ENCODE results near the gene LARP4B. TPM values are rescaled to one million over a fixed set of nuclear protein-coding genes. Genes with fewer than 3 reads are reported as not detected.

Gene LARP4B
- polyA plus RNA-seq, 1 donor from 2014 or later, result 14.2 TPM

- Histone ChIP-seq H3K4me3 (ENCODE audit: low read length) (no peak overlapping the region), H3K27me3 (ENCODE audit: insufficient read depth, low read depth, low read length) (no peaks in the 10 kb centered on the region), H3K36me3 (ENCODE audit: insufficient read depth, low read length) (no peaks in the 10 kb centered on the region), H3K9me2 (ENCODE audit: insufficient read depth, low read length) (no peaks in the 10 kb centered on the region), H3K9ac (ENCODE audit: low read length) (no peak overlapping the region), H2AFZ (ENCODE audit: low read depth, low read length) (no peak overlapping the region), H3K9me3 (ENCODE audit: low read length) (no peaks in the 10 kb centered on the region), H3K4me2 (ENCODE audit: low read length) (no peak overlapping the region), H4K20me1 (ENCODE audit: insufficient read depth) (no peaks in the 10 kb centered on the region), H3K79me2 (replicated peaks; ENCODE audit: insufficient read depth, low read length) (peaks cover 18% of the 10 kb centered on the region), H3K27ac (ENCODE audit: low read length) (no peak overlapping the region), H3F3A (ENCODE audit: insufficient read depth, low read length, poor library complexity, severe bottlenecking) (no peaks in the 10 kb centered on the region)
- TF ChIP-seq EZH2 (IDR thresholded peaks at IDR 0.05; ENCODE audit: borderline replicate concordance, insufficient read depth, low read length, poor library complexity, severe bottlenecking) (no peak), EP300 (conservative IDR thresholded peaks at IDR 0.05; ENCODE audit: poor library complexity, severe bottlenecking) (no peak), SMC3 (conservative IDR thresholded peaks at IDR 0.05; ENCODE audit: poor library complexity) (no peak), TAF1 (IDR thresholded peaks at IDR 0.05; ENCODE audit: low read depth) (no peak), RAD21 (conservative IDR thresholded peaks at IDR 0.05) (no peak), REST (IDR thresholded peaks at IDR 0.05; ENCODE audit: borderline replicate concordance) (no peak), CTCF (IDR thresholded peaks at IDR 0.05; ENCODE audit: poor library complexity, severe bottlenecking) (no peak), POLR2AphosphoS5 (IDR thresholded peaks at IDR 0.05) (no peak)
Measured at GRCh38 chr10:904403-904802, 27.1 kb downstream of the LARP4B start.

- no peaks in the 10 kb centered on the region for H4K20me1 ChIP-seq (ENCODE audit: insufficient read depth)
- H3K9ac ChIP-seq (ENCODE audit: low read length), result no peak overlapping the region
- no peaks in the 10 kb centered on the region for H3K9me2 ChIP-seq (ENCODE audit: insufficient read depth, low read length)
- H2AFZ ChIP-seq (ENCODE audit: low read depth, low read length), result no peak overlapping the region
- no peaks in the 10 kb centered on the region for H3K27me3 ChIP-seq (ENCODE audit: insufficient read depth, low read depth, low read length)
- no peak overlapping the region for H3K27ac ChIP-seq (ENCODE audit: low read length)
- H3K79me2 ChIP-seq (replicated peaks; ENCODE audit: insufficient read depth, low read length), result peaks cover 34% of the 10 kb centered on the region
- no peak overlapping the region for H3K4me3 ChIP-seq (ENCODE audit: low read length)
- H3K4me2 ChIP-seq (ENCODE audit: low read length), result no peak overlapping the region
- no peaks in the 10 kb centered on the region for H3F3A ChIP-seq (ENCODE audit: insufficient read depth, low read length, poor library complexity, severe bottlenecking)
- no peaks in the 10 kb centered on the region for H3K36me3 ChIP-seq (ENCODE audit: insufficient read depth, low read length)
- no peaks in the 10 kb centered on the region for H3K9me3 ChIP-seq (ENCODE audit: low read length)
- TF ChIP-seq TAF1 (IDR thresholded peaks at IDR 0.05; ENCODE audit: low read depth), result no peak
- no peak for TF ChIP-seq POLR2AphosphoS5 (IDR thresholded peaks at IDR 0.05)
- no peak for TF ChIP-seq REST (IDR thresholded peaks at IDR 0.05; ENCODE audit: borderline replicate concordance)
- TF ChIP-seq CTCF (IDR thresholded peaks at IDR 0.05; ENCODE audit: poor library complexity, severe bottlenecking), result no peak
- TF ChIP-seq SMC3 (conservative IDR thresholded peaks at IDR 0.05; ENCODE audit: poor library complexity), result no peak
- TF ChIP-seq MXI1 (conservative IDR thresholded peaks at IDR 0.05; ENCODE audit: poor library complexity, severe bottlenecking), result no peak
- no peak for TF ChIP-seq EZH2 (IDR thresholded peaks at IDR 0.05; ENCODE audit: borderline replicate concordance, insufficient read depth, low read length, poor library complexity, severe bottlenecking)
- TF ChIP-seq RAD21 (conservative IDR thresholded peaks at IDR 0.05), result no peak
- TF ChIP-seq EP300 (conservative IDR thresholded peaks at IDR 0.05; ENCODE audit: poor library complexity, severe bottlenecking), result no peak
Measured at GRCh38 chr10:898141-898540, 33.4 kb downstream of the LARP4B start.
